HG02763 (cell line): ENCODE measurements around the gene CELF2.

Experiments used
- ATAC-seq: cut with Tn5 transposase; IDR thresholded peaks from one replicate; pipeline ENCODE4 v1.9.1; 2021; ENCODE audit warnings: mild to moderate bottlenecking, moderate library complexity; ENCODE audit not compliant: unreplicated experiment

CELF2 gene

DNA sequence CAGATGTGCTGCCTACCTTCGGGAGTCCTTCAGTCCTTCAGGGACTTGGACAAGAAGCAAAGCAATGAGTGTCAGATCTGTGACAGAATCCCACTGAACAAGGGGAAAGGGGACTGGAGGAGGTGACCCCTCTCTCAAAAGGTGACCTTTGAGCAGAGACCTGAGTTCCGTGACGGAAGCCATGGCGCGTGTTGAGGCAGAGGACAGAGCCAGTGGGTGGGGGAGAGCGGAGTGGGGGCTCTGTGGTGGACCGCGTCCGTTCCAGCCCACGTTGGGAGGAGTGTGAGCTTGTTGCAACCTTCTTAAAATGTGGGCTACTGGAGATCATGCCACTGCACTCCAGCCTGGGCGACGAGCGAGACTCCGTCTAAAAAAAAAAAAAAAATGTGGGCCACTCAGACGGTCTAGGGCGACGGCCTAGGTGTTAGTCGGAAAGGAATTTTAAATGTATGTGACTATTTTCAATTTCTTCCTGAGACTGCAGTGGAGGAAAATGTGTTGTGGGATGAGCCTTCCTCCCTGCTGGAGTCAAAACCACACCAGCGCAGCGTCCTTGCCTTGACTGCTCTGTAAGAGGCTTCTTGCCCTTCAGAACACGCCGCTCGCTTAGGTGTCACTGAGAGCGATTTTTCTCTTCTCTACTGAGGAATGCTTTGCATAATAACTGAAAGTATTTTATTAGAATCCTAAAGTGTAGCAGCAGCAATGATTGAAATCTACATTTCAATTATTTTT is 272.7 kb downstream of the CELF2 start:
- no peak for ATAC-seq

DNA sequence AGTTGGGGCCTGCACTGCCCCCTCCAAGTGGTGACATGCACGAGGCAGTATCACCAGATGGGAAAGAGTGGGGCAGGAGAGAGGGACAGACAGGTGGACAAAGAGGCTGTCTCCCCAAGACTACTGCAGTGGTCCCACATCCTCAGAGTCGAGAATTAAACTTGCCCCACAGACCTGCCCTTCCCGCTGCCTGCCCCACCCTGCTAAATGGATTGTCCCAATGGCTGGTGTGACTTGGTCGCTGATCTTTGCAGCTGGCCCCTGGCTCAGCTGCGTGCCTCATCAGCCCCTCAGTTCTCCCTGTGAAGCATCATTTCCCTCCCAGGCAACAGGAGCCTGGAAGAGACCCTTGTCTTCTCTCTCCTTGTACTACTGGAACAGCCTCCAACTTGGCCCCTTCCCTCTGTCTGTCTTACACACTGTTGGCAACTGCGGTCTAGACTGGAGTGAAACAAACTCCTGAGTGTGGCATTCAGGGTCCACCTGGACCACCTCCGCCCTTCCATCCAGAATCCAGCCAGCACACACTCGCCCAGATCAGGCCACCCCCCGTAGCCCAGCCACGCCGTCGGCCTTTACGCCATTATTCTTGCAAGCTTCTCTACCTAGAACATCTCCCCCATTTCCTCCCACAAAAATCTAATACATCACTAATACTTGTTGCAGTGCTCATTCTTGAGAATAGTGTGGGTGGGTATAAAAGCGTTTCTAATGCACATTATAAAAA is 275.1 kb downstream of the CELF2 start:
- no peak for ATAC-seq

DNA sequence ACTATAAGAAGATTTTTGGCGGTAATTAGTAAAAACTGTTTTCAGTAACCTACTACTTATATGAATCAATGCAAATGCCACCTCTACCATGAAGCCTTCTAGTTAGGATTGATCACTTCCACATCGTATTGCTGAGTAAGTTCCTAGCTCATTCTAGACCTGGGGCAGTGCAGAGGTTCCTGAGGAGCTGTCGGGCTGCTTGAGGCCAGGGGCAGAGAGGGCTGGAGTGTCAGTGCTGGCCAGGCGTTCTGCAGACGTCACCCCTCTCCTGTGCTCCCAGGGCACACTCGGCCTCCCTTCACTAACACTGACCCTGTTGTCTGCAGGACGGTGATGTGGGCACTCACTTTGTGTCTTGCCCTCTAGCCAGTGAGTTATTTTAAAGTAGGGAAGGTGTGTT is 275.7 kb downstream of the CELF2 start:
- no peak for ATAC-seq

DNA sequence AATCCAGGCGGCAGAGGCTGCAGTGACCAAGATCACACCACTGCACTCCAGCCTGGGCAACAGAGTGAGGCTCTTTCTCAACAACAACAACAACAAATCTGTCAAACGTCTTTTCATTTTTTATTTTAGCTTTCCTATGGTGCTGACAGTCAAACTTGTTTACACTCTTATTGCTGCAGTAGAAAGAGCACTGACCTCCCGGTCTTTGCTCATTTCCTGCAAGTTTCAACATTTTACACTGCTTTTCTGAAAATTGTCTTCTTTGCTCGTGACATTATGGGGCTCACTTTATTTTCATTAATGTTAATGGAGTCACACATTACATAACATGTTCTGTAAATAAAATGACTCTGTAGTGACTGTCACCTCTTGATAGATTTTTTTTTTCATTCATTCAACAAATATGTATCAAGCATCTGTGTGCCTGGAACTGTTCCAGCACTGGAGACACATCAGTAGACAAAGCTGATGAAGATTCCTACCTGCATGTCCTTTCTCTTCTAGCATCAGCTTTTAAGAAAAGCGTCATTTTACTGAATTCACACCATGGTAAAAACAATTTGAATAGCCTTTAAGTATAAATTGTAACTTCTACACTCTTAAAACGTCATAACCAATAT is 277.3 kb downstream of the CELF2 start:
- ATAC-seq = no peak

DNA sequence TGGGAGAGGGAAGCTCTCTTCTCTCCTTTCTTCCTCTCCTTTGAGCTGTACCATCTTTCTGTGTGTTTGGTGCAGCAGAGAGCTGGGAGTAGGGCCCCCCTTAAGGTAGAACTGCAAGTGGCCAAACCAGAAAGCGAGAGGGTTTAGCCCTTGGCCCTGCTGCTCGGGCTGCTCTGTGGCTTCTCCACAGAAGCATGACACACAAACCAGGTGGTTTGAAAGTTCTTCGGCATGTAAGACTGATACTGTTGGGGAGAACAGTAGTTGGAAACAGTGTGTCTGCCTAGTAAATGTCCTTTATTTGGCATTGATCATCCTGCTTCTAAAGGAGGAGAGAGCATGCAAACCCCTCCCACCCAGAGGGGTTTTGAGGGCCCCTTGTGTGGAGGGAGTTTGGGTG is 277.8 kb downstream of the CELF2 start:
- ATAC-seq = no peak

DNA sequence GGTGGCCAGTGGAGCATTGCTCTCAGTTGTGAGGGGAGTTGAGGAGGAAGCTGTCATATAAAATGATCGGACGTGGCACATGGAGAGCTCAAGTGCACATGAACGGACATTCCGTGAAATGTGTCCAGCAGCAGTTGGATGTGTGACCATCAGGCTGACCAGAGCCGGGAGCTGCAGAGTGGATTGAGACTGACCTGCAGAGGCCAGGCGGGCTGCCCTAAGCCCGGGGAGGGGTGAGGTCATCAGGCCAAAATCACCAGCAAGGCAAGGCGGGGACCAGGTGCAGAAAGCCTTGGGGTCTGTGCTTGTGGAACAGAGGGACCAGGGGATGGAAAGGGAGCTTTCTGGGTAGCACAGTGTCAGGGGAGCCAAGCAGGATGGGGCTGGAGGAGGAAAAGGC is 279.5 kb downstream of the CELF2 start:
- no peak for ATAC-seq

DNA sequence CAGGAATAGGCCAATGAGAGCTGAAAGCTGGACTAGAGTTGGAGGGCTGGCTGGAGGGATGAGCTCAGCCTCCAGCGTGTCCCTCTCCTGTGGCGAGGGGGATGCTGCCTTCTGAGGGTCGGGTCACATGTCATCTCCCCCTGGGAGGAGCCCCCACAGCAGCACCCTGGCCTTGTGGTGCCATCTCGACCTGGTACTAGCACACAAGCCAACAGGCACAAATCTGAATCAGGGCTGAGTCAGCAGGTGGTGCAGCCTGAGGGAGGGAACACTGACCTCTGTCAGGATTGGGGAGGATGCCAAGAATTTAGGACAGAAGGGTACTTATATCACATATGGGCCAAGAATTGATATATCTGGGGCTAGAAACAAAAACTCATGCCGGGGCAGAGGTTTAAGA is 280.4 kb downstream of the CELF2 start:
- ATAC-seq = no peak

DNA sequence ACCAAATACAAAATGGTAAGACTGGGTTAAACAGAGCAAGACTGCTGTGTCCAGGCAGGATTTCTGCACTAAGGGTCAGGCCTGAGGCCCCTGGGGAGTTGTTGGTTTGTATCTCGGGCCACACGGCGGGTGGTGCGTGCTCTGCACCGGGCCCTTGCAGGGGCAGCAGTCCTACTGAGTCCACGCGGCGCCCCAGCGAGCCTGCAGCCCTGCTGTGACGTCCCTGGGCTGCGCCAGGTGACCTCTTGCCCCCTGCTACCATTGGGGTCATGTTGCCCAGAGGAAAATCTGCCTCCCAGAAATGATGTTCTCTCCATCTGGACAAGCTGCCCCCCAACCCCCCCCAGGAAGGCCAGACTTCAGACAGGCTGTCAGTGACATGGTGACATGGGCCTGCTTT is 281.5 kb downstream of the CELF2 start:
- ATAC-seq = no peak

DNA sequence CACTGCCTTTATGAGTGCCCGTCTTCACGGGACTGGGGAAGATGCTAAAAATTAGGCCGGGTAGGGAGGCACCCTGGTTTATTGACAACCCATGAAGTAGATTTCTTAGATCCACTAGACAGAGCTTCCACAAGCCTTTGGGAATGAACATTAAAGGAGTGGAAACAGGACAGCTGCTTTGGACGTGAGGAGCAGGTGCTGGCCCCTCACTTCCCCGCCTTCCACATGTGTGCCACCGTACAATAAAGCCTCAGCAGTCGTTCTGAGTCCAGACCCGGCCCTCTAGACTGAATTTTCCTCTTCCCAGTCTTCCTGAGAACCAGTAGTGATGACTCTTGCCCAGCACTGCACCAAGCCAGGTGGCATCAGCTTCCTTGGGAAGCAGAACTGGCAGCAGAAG is 282.4 kb downstream of the CELF2 start:
- no peak for ATAC-seq

DNA sequence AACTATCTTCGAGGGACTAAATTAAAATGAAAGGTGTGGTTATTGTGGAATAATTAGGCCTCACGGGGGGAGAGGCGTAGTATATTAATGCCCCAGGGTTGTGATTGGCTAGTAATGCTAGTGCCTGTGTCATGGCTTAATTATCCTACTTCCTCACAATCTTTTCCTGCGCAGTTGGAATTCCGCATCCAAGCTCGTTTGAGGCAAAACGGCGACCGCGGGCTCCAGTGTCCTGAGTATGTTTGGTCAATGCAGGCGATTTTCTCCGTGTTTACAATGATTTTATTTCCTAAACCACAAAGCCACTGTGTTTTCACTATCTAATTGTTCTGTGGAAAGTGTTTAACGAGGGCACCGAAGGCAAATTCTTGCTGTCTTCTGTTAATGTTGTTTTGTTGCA is 282.9 kb downstream of the CELF2 start:
- no peak for ATAC-seq

DNA sequence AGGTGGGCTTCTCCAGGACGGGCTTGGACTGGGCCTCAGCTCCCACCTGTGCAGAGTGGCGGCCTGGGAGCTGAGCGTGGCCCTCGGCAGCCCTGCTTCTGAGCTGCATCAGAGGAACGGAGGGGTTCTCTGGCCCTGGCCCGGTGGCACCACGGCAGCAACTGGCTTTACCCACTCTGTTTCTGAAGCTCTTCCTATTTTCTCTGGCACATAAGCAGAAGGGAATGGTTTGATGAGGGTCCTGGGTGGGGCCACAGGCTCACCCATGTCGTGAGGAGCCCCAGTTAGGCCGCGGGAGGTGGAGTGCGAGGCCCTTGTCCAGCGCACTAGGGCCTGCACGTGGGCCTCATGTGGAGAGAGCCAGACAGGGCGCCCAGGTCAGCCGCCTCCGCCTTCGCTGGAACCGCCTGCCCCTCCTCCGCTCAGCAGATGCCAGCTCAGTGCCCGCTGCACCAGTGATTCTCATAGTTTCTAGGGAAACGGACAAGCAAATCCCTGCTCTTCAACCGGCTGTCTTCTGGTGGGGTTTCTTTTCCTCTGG is 284.0 kb downstream of the CELF2 start:
- no peak for ATAC-seq

DNA sequence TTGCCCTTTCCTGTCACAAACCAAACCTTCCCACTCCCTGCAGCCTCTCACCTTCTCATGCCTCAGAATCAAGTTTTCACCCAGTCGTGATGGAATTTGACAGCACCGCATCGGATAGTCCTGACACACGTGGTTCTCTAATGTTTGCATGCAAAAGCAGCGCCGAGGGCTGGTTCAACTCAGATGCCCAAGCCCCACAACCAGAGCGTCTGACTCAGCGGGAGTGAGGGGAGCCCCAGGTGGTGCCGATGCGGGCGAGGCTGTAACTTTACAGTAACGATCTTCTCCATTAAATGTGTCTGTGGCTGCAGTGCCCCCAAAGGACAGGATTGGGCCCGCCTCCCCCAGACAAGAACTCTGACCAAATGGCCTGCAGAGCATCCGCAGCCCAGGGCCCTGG is 284.5 kb downstream of the CELF2 start:
- ATAC-seq = no peak

DNA sequence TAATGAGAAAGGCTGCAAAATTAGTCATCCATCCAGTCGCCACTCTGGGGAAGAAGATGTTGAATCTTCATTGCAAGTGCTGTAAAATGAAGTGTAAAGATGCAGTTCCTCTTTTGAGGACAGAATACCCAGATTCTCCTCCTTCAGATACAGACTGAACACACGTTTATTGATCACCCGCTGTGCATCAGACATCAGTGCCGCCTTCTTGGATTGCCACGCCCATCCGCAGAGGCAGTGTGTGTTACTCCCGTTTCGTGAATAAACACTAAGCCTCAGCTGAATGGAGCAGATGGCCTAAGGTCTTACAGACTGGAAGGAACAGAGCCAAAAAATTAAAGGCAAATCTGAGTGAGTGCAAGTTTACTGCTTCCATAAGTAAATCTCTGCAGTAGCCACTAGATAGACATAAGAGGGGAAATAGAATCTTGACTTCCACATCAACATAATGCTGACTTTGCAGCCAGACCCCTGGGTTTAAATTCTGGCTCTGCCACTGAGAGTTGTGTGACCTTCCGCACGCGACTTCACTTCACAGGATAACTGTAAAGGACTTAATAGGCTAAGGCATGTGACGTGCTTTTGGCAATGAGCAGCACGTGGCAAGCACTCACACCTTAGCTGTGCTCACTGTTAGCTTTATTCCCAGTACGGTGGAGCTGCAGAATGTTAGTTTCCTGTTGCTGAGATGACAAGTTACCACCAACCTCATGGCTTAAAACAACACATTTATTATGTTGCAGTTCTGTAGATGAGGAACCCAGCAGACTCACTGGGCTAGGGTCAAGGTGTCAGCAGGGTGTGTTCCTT is 285.9 kb downstream of the CELF2 start:
- ATAC-seq = no peak

DNA sequence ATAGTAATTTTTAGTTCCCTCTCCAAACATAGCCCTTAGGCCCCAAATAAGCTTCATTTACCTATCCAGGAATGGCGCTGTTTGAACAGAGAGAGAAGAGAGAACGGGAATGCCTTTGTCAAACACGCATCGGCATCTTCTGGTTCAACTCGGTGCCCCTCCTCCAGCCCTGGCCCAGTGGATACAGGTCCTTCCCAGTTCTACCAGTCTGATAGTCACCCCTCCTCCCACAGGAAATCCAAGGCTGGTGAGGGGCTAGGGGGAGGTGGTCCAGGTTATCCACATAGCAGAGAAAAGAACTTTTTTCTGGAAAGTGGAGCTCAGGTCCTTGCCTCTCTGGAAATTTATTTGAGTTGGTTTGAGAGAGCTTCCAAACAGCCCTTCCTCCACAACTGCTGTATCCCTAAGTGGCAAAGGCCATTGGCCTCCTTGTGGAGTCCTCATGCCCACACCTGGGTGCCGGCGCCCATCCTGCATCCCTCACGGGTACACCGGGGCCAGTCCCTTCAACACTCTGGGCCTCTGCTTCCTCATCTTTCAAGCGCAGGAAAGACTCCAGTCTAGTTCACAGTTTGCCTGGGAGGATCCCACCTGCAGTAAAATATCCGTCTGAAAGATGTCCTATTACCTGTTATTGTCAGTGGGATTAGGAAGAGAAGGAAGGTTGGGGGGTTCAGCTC is 287.4 kb downstream of the CELF2 start:
- ATAC-seq = no peak

DNA sequence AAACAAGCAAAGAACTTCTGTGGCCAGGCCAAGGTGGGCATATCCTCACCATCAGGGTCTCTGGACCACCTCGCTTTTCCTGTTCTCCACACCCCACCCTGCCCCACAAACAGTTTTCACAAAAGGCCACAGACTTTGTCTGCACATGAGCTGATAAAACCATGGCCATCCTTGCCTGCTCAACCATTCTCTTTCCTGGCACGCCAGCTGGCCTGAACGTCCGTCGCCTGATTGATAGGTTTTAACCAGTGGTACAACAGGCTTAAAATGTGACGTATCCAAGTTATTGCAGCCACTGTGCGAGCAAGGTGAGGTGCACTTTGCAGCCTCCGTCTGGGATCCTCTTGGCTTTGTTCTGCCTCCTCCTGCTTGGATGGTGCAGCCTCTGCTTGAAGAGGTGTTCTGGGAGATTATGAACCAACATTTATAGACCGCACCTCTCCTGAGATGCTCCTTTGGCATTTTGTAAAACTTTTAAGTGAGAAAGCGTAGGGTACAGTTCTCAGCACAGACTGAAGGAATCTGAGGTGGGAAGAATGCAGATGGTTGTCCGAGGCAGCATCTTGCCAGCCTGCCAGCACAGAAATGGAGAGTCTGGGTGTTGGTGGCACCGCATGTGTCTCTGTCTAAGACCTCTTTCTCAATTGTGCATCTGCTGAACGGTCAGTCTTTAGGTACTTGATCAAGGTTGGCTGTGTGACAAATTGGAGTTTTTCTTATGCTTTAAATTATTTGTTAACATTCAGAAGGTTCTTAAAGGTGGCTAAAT is 288.3 kb downstream of the CELF2 start:
- ATAC-seq = no peak

DNA sequence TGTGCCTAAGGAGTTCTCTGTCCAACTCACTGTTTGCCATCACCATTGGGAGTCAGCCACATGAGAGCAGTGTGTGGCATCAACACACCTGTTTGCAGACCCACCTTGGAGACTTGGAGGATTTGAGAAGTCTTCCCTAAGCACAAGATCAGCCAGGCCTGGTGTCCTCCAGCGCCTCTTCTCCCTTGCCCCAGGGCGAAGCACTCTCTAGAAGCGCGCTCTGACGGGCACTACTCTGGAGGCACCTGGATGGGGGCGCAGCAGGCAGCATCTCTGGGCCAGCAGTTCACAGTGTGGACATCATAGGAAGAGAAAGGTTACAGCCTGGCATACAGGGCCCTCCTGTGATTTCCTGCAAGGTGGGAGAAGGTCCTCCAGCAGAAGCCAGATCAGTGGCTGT is 289.3 kb downstream of the CELF2 start:
- ATAC-seq = no peak

DNA sequence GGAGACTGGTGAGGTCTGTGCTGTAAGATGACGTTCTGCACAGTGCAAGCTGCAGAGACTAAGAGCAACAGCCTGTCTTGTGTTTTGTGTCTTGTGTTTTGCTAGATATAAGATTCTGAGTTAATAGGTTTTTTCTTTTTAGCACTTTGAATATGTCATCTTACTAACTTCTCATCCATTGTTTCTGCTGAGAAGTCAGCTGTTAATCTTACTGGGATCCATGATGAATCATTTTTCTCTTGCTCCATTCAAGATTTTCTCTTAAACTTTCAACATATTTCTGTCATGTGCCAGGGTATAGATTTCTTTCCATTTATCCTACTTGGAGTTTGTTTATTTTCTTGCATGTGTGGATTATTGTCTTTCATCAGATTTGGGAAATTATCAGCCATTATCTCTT is 290.3 kb downstream of the CELF2 start:
- ATAC-seq = no peak

DNA sequence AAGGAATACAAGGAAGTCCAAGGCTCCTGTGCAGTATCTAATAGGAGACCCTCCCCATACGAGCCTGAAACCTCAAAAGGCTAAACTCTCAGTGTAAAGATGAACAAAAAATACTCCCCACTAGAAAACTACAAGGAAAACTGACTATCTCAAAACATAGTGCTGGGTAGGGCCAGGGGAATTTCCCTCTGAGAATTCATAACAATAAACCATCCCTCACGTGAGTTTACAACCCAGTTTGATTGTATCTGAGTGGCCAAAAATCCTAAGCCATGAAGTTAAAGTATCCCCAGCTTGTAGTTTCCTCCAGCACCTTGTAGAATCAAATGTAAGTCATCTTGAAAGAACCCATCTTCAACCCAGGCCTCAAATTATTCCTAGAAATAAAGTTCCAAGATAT is 293.4 kb downstream of the CELF2 start:
- no peak for ATAC-seq

DNA sequence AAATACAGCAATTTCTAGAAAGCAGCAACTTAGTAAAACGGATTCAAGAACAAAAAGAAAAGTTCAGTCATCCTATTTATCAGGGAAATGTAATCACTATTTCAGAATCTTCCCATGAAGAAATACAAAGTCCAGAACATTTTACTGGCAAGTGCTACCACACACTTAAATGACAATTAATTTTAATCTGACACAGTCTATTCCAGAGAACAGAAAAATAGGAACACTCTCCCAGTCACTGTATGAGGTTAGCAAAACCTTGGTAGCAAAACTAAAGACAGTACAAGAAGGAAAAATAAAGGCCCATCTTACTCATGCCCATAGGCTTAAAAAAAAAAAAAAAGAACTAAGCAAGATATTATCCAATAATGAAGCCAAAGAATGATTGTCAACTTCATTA is 295.8 kb downstream of the CELF2 start:
- no peak for ATAC-seq
